ENCODE measurements around the gene NAT14. TPM values are rescaled to one million over a fixed set of nuclear protein-coding genes. Genes with fewer than 3 reads are reported as not detected.

The NAT14 gene
- total and polyA plus RNA-seq, 8 donors: 4.3 to 22.1 (median 8.7) TPM; not detected in 3

- Histone ChIP-seq H3K9me3 (no peaks in the 10 kb centered on the region), H3K36me3 (no peaks in the 10 kb centered on the region), H3K4me3 (no peak overlapping the region), H3K27ac (peak overlapping the region in 3 of 5 donors; percentile 24 to 59 (median 42)), H3K27me3 (peaks cover 0 to 37% (median 0%) of the 10 kb centered on the region in 3 donors), H3K4me1 (peaks cover 11 to 34% (median 18%) of the 10 kb centered on the region in 4 donors)
- peak; percentile 91 to 93 for DNase-seq
- intact Hi-C loops (cut with DNase I; ENCODE audit: low total_unique reads): no loop called here
- 23 to 33% (median 25%) methylated on average over 34 to 35 of the region's 35 CpGs for WGBS, 5 donors
- TF ChIP-seq POLR2A (IDR thresholded peaks at IDR 0.05) (no peak), POLR2AphosphoS5 (IDR thresholded peaks at IDR 0.05) (peak in 1 of 3 donors; percentile 43)
These were observed 41.5 kb downstream of the NAT14 start for GRCh38 chr19:55526216-55527196.

- intact Hi-C loops (cut with DNase I; ENCODE audit: low total_unique reads): no loop called here
These were observed 42.4 kb downstream of the NAT14 start for GRCh38 chr19:55527197-55528029.

GRCh38 chr19:55528030-55528803, 43.2 kb downstream of the NAT14 start:
- no peak overlapping the region for H3K4me3 ChIP-seq

More at GRCh38 chr19:55527197-55528029, 42.4 kb downstream of the NAT14 start:
- 79 to 90% (median 81%) methylated on average over 21 to 22 of the region's 22 CpGs for WGBS, 5 donors
- H3K9me3 ChIP-seq: no peaks in the 10 kb centered on the region
- peaks cover 8 to 26% (median 15%) of the 10 kb centered on the region in 4 donors for H3K4me1 ChIP-seq
- H3K27me3 ChIP-seq: peaks cover 0 to 37% (median 0%) of the 10 kb centered on the region in 3 donors
- TF ChIP-seq, protein P1, sequence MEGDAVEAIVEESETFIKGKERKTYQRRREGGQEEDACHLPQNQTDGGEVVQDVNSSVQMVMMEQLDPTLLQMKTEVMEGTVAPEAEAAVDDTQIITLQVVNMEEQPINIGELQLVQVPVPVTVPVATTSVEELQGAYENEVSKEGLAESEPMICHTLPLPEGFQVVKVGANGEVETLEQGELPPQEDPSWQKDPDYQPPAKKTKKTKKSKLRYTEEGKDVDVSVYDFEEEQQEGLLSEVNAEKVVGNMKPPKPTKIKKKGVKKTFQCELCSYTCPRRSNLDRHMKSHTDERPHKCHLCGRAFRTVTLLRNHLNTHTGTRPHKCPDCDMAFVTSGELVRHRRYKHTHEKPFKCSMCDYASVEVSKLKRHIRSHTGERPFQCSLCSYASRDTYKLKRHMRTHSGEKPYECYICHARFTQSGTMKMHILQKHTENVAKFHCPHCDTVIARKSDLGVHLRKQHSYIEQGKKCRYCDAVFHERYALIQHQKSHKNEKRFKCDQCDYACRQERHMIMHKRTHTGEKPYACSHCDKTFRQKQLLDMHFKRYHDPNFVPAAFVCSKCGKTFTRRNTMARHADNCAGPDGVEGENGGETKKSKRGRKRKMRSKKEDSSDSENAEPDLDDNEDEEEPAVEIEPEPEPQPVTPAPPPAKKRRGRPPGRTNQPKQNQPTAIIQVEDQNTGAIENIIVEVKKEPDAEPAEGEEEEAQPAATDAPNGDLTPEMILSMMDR (IDR thresholded peaks at IDR 0.05): no peak
- TF ChIP-seq POLR2AphosphoS5 (IDR thresholded peaks at IDR 0.05) (no peak), POLR2A (IDR thresholded peaks at IDR 0.05) (no peak)
- no peak for DNase-seq
- H3K4me3 ChIP-seq: no peak overlapping the region
- no peak overlapping the region for H3K27ac ChIP-seq
- no peaks in the 10 kb centered on the region for H3K36me3 ChIP-seq

DNA sequence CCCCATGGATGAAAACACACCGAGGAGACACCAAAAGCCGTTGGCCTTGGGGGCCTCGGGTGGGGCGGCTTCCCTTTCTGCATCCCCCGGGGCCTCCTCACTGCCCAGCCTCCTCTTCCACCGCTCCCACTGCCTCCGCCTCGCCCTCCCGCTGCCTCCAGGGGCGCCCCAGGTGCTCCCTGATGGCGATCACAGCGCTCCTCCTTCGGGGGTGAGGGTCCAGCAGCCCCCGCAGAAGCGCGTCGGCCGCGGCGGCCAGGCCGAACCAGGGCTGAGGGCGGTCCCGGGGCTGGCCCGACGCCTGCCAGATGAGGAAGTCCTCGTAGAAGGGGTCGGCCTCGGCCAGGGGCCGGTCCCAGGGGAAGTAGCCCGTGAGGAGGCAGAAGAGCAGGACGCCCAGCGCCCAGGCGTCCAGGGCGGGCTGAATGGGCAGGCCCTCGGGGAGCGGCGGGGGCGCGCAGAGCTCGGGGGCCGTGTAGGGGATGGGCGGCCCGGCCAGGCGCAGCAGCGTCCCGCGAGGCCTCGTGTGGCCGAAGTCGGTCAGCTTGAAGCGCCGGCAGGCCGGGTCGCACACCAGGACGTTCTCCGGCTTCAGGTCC, 44.7 kb downstream of the NAT14 start:
- no peaks in the 10 kb centered on the region for H3K36me3 ChIP-seq

More at GRCh38 chr19:55528030-55528803, 43.2 kb downstream of the NAT14 start:
- peak in 1 of 2 donors; percentile 77 for DNase-seq
- Histone ChIP-seq H3K36me3 (no peaks in the 10 kb centered on the region), H3K27ac (no peak overlapping the region), H3K4me1 (peaks cover 8 to 26% (median 15%) of the 10 kb centered on the region in 4 donors), H3K27me3 (peaks cover 0 to 37% (median 0%) of the 10 kb centered on the region in 3 donors), H3K9me3 (no peaks in the 10 kb centered on the region)
- intact Hi-C loops (cut with DNase I; ENCODE audit: low total_unique reads): no loop called here
- TF ChIP-seq, protein P1 (IDR thresholded peaks at IDR 0.05): peak in 1 of 7 experiments; percentile 23
- no peak for TF ChIP-seq EP300 (IDR thresholded peaks at IDR 0.05)
- no peak for TF ChIP-seq POLR2AphosphoS5 (IDR thresholded peaks at IDR 0.05)
- no peak for TF ChIP-seq POLR2A (IDR thresholded peaks at IDR 0.05)
- 27 to 32% (median 30%) methylated on average over 15 of the region's 15 CpGs for WGBS, 5 donors

More for the DNA sequence above, 44.7 kb downstream of the NAT14 start:
- Histone ChIP-seq H3K4me3 (no peak overlapping the region), H3K9me3 (no peaks in the 10 kb centered on the region), H3K27me3 (peaks cover 0 to 37% (median 0%) of the 10 kb centered on the region in 3 donors), H3K4me1 (peaks cover 8 to 26% (median 15%) of the 10 kb centered on the region in 4 donors), H3K27ac (no peak overlapping the region)
- intact Hi-C loops (cut with DNase I; ENCODE audit: low total_unique reads): no loop called here
- 90 to 95% (median 93%) methylated on average over 39 to 56 of the region's 56 CpGs for WGBS, 5 donors
- no peak for DNase-seq
- no peak for TF ChIP-seq EP300 (IDR thresholded peaks at IDR 0.05)
- TF ChIP-seq POLR2AphosphoS5 (IDR thresholded peaks at IDR 0.05): no peak
- TF ChIP-seq, protein P1 (IDR thresholded peaks at IDR 0.05): no peak
- no peak for TF ChIP-seq POLR2A (IDR thresholded peaks at IDR 0.05)

Measured in stomach (tissue), 9 donors.